Right ventricle myocardium superior (tissue), 1 donor: ENCODE data around the gene ALDH5A1. TPM values are rescaled to one million over a fixed set of nuclear protein-coding genes. Genes with fewer than 3 reads are reported as not detected.
"Not testable (repeated sequence)": the region's sequence is repeated elsewhere in the genome, so short reads cannot be mapped to it uniquely, and the experiment has no call there.

Experiments used
- ATAC-seq: fragments of 200-7000 bp; cut with Tn5 transposase; one replicate; pipeline ENCODE4 v1.9.1; 2020; ENCODE audit warnings: mild to moderate bottlenecking; ENCODE audit not compliant: poor library complexity
- DNase-seq: peaks from one replicate; pipeline ENCODE4 v3.0.0-alpha.2; 2020
- intact Hi-C: fragments of 100-400 bp; cut with DNase I; formaldehyde crosslinking; loops from one replicate; pipeline ENCODE4 v1.11.2; 2022
- total RNA-seq: library from RNA; stranded (reverse); fragmentation: NEBNext Ultra II Directional; extraction: Animal tissue kit (Norgen Biotek cat#: 25700); gene quantifications from one replicate; pipeline ENCODE4 v1.2.1, GENCODE V29; 2021
- donor health status: DM: no; HTN: yes; CAD: no; lungs with severe emphysema.

ALDH5A1 gene
- total RNA-seq, 1 donor from 2014 or later = 23.3 TPM

DNA sequence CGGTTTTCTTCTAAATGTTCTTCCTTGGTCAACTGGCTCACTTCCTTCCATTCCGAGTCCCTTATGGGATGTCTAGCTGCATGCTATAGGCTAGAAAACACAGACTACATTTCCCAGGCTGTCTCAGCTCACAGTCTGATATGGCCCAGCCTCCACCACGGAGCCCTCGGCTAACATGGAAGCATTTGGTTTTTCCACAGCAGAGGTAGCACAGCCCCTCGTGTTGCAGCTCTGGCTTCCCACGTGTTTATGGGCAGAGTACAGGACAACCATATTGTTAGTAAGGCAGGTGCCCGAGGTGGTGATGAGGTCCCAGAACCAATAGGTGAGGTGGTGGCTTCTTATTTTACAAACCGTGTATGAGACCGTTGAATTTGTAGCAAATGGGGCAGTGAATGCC, 14.1 kb upstream of the ALDH5A1 start:
- DNase-seq (no peak), ATAC-seq (peak; percentile 12)
- intact Hi-C loops = no loop called here

DNA sequence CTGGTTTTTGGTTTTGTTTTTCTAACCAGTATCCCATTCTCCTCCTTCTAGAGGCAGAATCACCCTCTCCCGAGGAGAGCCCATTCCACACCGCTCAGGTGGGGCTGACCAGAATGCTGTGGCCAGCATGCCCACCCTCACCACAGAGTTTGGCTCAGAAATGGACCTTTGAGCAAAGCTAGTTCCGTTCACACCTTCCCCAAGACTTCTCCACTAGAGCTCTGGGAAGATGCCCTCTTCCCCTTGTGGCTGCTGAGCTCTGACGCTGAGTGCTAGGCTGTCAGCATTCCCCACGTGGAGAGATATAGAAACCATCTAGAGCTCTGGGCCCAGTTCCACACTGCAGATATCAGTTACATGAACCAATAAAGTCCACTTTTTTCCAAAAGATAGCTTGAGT, 13.3 kb upstream of the ALDH5A1 start:
- no peak for DNase-seq
- intact Hi-C loops = no loop called here
- ATAC-seq = peak; percentile 91

- no peak for ATAC-seq
- DNase-seq = no peak
- intact Hi-C loops = no loop called here
Measured at GRCh38 chr6:24484657-24485323, 10.0 kb upstream of the ALDH5A1 start.

GRCh38 chr6:24486065-24486464, 8.7 kb upstream of the ALDH5A1 start:
- intact Hi-C loops = no loop called here
- DNase-seq (no peak), ATAC-seq (no peak)

DNA sequence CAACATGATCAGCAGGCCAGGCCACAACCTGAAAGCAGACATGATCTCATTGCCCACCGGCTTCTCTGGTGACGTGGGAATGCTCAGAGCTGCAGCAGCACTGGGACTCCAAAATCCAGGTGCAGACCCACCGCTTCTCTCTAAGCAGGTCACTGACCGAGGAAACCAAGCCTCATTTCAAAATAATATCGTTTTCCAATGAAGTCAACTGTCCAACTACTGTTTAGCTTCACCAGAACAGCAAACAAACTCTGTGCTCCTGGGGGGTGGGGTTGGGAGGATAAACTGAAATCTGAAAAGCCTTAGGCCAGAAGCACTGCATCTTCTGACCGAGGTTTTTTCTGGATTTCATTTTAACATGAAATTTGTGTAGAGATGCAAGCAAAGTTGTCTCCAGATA, 5.3 kb upstream of the ALDH5A1 start, which contains the start of gene GPLD1:
Gene GPLD1 (minus strand): TSS at position 109 of the 400 bp plus-strand sequence. CDS start 67 bp downstream, at position 42.
- DNase-seq = no peak
- intact Hi-C loops = no loop called here
- ATAC-seq = peak; percentile 13

DNA sequence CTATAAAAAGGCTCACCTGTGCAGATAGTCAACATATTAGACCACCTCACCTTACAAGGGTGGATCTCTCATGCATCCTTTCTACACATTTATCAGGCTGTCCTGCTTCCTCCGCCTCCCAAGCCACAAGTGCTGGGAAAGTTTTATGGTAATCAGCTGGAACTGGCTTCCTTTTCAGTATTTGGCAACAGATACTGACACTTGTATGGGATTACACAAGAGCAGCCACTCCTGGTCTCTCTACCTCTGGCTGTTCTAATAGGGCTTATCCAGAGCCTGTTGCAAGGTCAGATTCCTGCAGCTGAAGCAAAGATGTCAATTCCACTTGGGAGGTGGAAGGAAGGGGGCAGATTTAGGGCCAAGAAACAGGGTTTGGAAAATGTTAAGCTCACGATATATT, 4.9 kb upstream of the ALDH5A1 start:
- intact Hi-C loops = no loop called here
- DNase-seq (no peak), ATAC-seq (peak; percentile 86)

GRCh38 chr6:24490948-24491347, 3.8 kb upstream of the ALDH5A1 start:
- DNase-seq = no peak
- ATAC-seq = no peak
- intact Hi-C loops = no loop called here

- ATAC-seq (no peak), DNase-seq (no peak)
- intact Hi-C loops = no loop called here
Measured at GRCh38 chr6:24492475-24492874, 2.3 kb upstream of the ALDH5A1 start.

- intact Hi-C loops = no loop called here
- DNase-seq (no peak), ATAC-seq (no peak)
Measured at GRCh38 chr6:24493945-24494820, 586 bp upstream of the ALDH5A1 start.

GRCh38 chr6:24497254-24497970, 2.6 kb downstream of the ALDH5A1 start:
- ATAC-seq (no peak), DNase-seq (no peak)
- intact Hi-C loops = no loop called here

DNA sequence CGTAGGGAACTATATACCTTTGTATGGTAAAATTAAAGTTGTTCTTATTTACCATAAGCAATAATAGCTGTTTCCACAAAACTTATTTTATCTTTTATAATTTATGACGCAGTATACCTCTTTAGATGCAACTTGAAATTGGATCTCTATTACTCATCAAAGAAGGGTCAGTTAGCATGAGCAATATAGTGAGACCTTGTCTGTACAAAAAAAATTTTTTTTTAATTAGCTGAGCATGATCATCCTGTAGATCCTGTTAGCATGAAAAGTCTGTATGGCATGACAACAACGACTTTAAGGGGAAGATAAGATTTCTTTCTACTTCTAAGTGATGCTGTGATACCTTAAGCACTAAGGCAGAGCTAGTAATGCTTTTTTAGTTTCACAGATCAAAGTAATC, 5.9 kb downstream of the ALDH5A1 start:
- DNase-seq = no peak
- intact Hi-C loops = no loop called here
- ATAC-seq = no peak

DNA sequence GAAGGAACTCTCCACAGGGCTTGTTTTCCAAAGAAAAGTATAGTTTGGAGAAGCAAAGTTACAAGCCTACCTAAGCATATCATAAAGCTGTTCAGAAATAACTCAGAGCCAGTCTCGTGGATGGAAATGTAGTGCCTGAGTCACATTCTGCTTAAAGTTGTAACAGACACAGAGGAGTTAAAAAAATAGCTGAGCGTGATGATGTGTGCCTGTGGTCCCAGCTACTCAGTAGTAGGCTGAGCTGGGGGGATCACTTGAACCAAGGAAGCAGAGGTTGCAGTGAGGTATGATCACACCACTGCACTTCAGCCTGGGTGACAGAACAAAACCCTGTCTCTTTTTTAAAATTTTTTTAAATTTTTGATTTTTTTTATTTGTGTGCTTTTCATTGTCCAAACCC, 6.6 kb downstream of the ALDH5A1 start:
- DNase-seq = no peak
- intact Hi-C loops = no loop called here

DNA sequence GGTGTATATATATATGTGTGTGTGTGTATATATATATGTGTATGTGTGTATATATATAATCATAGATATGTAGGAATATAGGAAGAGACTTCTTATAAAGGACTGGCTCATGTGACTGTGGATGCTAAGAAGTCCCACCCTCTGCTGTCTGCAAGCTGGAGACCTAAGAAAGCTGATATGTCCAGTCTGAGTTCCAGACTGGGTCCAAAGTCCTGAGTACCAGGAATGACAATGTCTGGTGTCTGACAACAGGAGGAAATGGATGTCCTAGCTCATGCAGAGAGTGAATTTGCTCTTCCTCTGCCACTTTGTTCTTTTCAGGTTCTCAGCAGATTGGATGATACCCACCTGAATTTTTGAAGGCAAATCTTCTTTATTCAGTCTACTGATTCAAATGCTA, 7.1 kb downstream of the ALDH5A1 start:
- ATAC-seq = no peak
- DNase-seq = no peak
- intact Hi-C loops = no loop called here

More for the DNA sequence above, 6.6 kb downstream of the ALDH5A1 start:
- ATAC-seq = no peak

- ATAC-seq = no peak
- DNase-seq = no peak
- intact Hi-C loops = no loop called here
Measured at GRCh38 chr6:24504287-24504648, 9.5 kb downstream of the ALDH5A1 start.

GRCh38 chr6:24504649-24505586, 10.1 kb downstream of the ALDH5A1 start:
- ATAC-seq = no peak
- DNase-seq = no peak
- intact Hi-C loops = no loop called here

- intact Hi-C loops = no loop called here
- no peak for DNase-seq
- ATAC-seq = no peak
Measured at GRCh38 chr6:24506814-24507520, 12.2 kb downstream of the ALDH5A1 start.

- intact Hi-C loops = loop anchor here (10.0 kb wide), 1 partner anchor 77 kb away; no protein-coding TSS in a partner anchor
- not testable (repeated sequence) for ATAC-seq, DNase-seq
Measured at GRCh38 chr6:24511976-24512375, 17.2 kb downstream of the ALDH5A1 start.

GRCh38 chr6:24513602-24514001, 18.8 kb downstream of the ALDH5A1 start:
- intact Hi-C loops = loop anchor here (10.0 kb wide), 1 partner anchor 79 kb away; no protein-coding TSS in a partner anchor
- ATAC-seq (no peak), DNase-seq (no peak)
